ENCODE measurements around the gene ALPI. TPM values are rescaled to one million over a fixed set of nuclear protein-coding genes. Genes with fewer than 3 reads are reported as not detected.

The ALPI gene
- total RNA-seq, 1 donor from 2014 or later: not detected

DNA sequence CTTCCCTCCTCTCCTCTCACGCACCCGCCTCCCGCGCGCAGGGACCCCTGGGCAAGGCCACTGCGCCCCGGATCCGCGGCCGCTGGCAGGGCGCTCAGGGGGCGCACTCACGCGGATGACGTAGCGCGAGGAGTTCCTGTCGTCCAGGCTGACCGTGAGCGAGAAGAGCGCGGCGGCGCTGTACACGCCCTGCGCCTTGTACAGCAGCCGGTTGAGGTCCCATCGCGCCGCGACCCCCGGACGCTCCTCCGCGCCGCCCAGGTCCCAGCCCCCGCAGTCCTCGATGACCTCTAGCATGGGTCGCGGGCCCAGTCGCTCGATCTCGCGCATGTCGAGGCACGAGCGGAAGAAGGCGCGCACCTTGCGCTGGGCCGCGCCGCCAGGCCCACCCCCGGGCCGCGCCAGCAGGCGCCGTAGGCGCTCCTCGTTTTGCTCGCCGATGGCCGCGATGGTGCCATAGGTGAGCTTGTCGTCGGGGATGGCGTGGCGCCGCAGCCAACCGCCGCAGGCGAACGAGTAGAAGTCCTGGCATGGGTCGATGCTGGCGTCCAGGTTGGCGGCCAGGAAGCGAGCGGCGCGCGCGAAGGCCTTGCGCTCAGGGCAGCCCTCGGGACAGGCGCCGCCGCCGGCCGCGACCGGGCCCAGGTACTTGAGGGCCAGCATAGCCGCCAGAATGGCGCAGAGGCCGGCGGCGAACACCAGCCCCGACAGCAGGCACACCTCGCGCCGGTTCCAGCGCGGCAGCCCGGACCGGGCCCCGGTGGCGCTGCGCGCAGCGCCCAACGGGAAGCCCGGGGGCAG lies 30.0 kb downstream of the ALPI start:
- no peak for DNase-seq (ENCODE audit: low read depth)
- no peak overlapping the region for H3K4me3 ChIP-seq (ENCODE audit: low read depth, low read length)
- no peaks in the 10 kb centered on the region for H3K36me3 ChIP-seq (ENCODE audit: control insufficient read depth, insufficient read depth, low read length)
- H3K27me3 ChIP-seq (ENCODE audit: control insufficient read depth, insufficient read depth, low read length): peaks cover 66% of the 10 kb centered on the region
- no peak for TF ChIP-seq CTCF (IDR thresholded peaks at IDR 0.05; ENCODE audit: insufficient read depth, low read length, poor library complexity, severe bottlenecking)

DNA sequence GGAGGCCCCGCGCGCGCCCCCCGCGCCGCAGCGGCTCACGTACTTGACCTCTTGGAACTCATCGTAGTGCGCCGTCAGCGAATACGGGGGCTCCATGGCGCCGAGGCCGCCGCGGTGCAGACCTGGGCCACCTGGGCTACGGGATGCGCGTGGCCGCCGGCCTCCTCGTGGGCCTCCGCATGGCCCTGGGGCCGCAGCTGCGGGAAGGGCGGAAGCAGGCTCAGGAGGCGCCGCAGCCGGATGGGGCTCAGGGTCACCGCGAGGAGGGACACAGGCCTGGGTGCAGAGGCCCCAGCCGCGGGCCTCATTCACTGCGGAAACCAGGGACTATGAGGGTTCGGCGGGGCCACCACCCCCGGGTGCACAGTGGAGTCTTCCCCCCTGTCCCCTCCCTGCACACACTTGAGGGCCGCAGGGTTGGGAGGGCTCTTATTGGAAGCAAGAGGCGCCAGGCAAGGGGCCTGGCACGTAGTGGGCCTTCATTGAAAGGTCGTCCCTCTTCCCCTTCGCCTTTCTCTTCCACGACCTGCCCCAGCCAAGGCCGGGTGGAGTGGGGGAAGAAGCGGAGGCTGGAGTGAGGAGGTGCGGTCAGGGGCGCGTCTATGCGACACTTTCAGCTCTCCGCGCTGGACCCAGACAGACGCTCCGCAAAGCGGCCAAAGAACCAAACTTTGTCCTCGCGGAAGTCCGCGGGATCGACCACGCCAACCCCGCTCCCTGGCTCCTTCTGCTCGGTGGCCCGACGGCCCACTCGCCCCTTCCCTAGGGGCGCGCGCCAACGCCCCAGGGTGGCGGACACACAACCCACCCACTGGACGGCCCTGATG lies 30.8 kb downstream of the ALPI start:
- TF ChIP-seq CTCF (IDR thresholded peaks at IDR 0.05; ENCODE audit: insufficient read depth, low read length, poor library complexity, severe bottlenecking): no peak
- no peak for DNase-seq (ENCODE audit: low read depth)
- H3K36me3 ChIP-seq (ENCODE audit: control insufficient read depth, insufficient read depth, low read length): no peaks in the 10 kb centered on the region
- H3K4me3 ChIP-seq (ENCODE audit: low read depth, low read length): no peak overlapping the region
- H3K27me3 ChIP-seq (ENCODE audit: control insufficient read depth, insufficient read depth, low read length): peaks cover 64% of the 10 kb centered on the region

GRCh38 chr2:232487385-232488096 lies 31.6 kb downstream of the ALPI start, which contains the start of gene ECEL1:
ECEL1 (minus strand) TSS chr2:232487834; CDS start chr2:232486653, 1,181 bp downstream.
- Histone ChIP-seq H3K4me3 (ENCODE audit: low read depth, low read length) (no peak within 1 kb of the TSS), H3K27me3 (ENCODE audit: control insufficient read depth, insufficient read depth, low read length) (peaks cover 66% of the 10 kb centered on the region), H3K36me3 (ENCODE audit: control insufficient read depth, insufficient read depth, low read length) (no peaks in the 10 kb centered on the region)
- no peak for TF ChIP-seq CTCF (IDR thresholded peaks at IDR 0.05; ENCODE audit: insufficient read depth, low read length, poor library complexity, severe bottlenecking)
- no peak for DNase-seq (ENCODE audit: low read depth)

DNA sequence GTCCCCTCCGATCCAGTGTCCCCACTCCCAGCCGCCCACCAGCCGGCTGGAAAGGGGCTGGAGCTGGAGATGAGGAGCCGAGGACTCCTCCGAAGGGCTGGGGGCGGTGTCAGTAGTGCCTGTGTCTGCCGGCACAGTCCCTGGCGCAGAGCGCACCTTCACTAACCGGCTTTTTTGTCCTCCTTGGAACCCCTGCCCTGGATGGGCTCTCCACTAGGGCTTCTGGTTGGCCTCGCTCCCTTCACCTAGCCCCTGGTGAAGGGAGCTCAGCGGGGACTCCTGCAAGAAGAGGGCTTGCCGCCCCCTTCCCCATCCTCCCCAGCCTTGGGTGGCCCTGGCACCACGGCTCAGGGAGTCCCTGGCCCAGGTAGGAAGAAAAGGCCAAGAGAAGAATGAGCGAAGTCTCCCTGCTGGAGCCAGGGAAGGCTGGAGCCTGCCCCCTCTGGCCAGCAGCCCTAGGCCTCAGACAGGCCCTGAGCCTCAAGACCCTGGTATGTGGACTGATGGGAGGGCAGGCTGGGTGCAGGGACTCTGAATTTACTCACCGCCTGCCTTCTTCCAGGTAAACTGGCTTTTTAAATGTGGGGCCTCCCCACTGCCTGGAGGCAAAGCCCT lies 32.3 kb downstream of the ALPI start:
- peaks cover 62% of the 10 kb centered on the region for H3K27me3 ChIP-seq (ENCODE audit: control insufficient read depth, insufficient read depth, low read length)
- H3K36me3 ChIP-seq (ENCODE audit: control insufficient read depth, insufficient read depth, low read length): no peaks in the 10 kb centered on the region
- no peak overlapping the region for H3K4me3 ChIP-seq (ENCODE audit: low read depth, low read length)
- no peak for DNase-seq (ENCODE audit: low read depth)
- no peak for TF ChIP-seq CTCF (IDR thresholded peaks at IDR 0.05; ENCODE audit: insufficient read depth, low read length, poor library complexity, severe bottlenecking)

DNA sequence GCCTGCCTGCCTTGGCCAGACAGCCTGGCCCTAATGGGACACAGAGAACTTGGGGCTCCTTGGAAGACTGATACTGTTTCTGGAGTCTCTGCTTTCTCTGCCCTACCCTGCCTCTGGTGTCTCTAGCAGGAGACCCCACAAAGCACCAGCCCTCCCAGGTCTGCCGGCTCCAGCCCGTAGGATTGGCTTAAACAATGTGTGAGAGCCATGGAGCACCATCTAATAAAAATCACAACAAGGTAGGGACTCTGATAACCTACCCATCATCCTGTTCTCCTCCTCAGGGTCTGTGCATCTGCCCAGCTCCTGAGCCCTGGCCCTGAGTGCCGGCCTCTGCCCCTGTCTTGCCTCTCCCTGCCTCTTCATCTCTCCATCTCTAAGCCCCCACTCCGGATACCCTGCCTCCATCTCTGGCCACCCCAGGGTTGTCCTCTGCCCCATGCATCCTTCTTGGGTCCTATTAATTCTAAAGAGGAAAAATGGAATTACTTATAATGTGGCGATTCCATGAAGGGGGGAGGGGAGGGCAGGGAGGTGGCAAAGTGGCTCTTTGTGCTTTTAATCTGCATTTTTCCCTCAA lies 32.9 kb downstream of the ALPI start:
- no peak for TF ChIP-seq CTCF (IDR thresholded peaks at IDR 0.05; ENCODE audit: insufficient read depth, low read length, poor library complexity, severe bottlenecking)
- Histone ChIP-seq H3K36me3 (ENCODE audit: control insufficient read depth, insufficient read depth, low read length) (no peaks in the 10 kb centered on the region), H3K27me3 (ENCODE audit: control insufficient read depth, insufficient read depth, low read length) (peaks cover 63% of the 10 kb centered on the region), H3K4me3 (ENCODE audit: low read depth, low read length) (no peak overlapping the region)
- DNase-seq (ENCODE audit: low read depth): no peak
